Measurements from ENCODE around the gene LYST. TPM values are rescaled to one million over a fixed set of nuclear protein-coding genes. Genes with fewer than 3 reads are reported as not detected.

LYST gene
- total RNA-seq, 1 donor from 2014 or later = 16.4 TPM

GRCh38 chr1:235882816-235883215 lies 16.1 kb upstream of the LYST start:
- no peaks in the 10 kb centered on the region for H3K9me3 Mint-ChIP-seq (ENCODE audit: low read depth)
- H3K27ac Mint-ChIP-seq (ENCODE audit: unreplicated experiment) = no peak overlapping the region
- no peak for DNase-seq (ENCODE audit: low spot score)
- H3K4me3 Mint-ChIP-seq (ENCODE audit: unreplicated experiment) = no peak overlapping the region
- no peaks in the 10 kb centered on the region for H3K27me3 Mint-ChIP-seq (ENCODE audit: low read depth)
- peaks cover 14% of the 10 kb centered on the region for H3K4me1 Mint-ChIP-seq (ENCODE audit: low read depth)
- no peaks in the 10 kb centered on the region for H3K36me3 Mint-ChIP-seq (ENCODE audit: low read depth)
- TF ChIP-seq CTCF (IDR thresholded peaks at IDR 0.05) = no peak

GRCh38 chr1:235881930-235882700 lies 15.4 kb upstream of the LYST start:
- Mint-ChIP-seq H3K9me3 (ENCODE audit: low read depth) (no peaks in the 10 kb centered on the region), H3K4me3 (ENCODE audit: unreplicated experiment) (no peak overlapping the region), H3K4me1 (ENCODE audit: low read depth) (peaks cover 14% of the 10 kb centered on the region), H3K36me3 (ENCODE audit: low read depth) (no peaks in the 10 kb centered on the region), H3K27ac (ENCODE audit: unreplicated experiment) (no peak overlapping the region), H3K27me3 (ENCODE audit: low read depth) (no peaks in the 10 kb centered on the region)
- TF ChIP-seq CTCF (IDR thresholded peaks at IDR 0.05) = no peak
- no peak for DNase-seq (ENCODE audit: low spot score)

GRCh38 chr1:235878082-235878811 lies 11.5 kb upstream of the LYST start:
- Mint-ChIP-seq H3K27me3 (ENCODE audit: low read depth) (no peaks in the 10 kb centered on the region), H3K9me3 (ENCODE audit: low read depth) (no peaks in the 10 kb centered on the region)

GRCh38 chr1:235876402-235876841 lies 9.7 kb upstream of the LYST start:
- H3K4me3 Mint-ChIP-seq (ENCODE audit: unreplicated experiment) = no peak overlapping the region
- H3K9me3 Mint-ChIP-seq (ENCODE audit: low read depth) = no peaks in the 10 kb centered on the region
- H3K27ac Mint-ChIP-seq (ENCODE audit: unreplicated experiment) = no peak overlapping the region
- no peak for DNase-seq (ENCODE audit: low spot score)
- TF ChIP-seq CTCF (IDR thresholded peaks at IDR 0.05) = no peak
- peaks cover 4% of the 10 kb centered on the region for H3K4me1 Mint-ChIP-seq (ENCODE audit: low read depth)
- H3K27me3 Mint-ChIP-seq (ENCODE audit: low read depth) = no peaks in the 10 kb centered on the region
- H3K36me3 Mint-ChIP-seq (ENCODE audit: low read depth) = no peaks in the 10 kb centered on the region

More at GRCh38 chr1:235878082-235878811, 11.5 kb upstream of the LYST start:
- no peak overlapping the region for H3K4me3 Mint-ChIP-seq (ENCODE audit: unreplicated experiment)
- no peak for DNase-seq (ENCODE audit: low spot score)
- peaks cover 12% of the 10 kb centered on the region for H3K4me1 Mint-ChIP-seq (ENCODE audit: low read depth)
- TF ChIP-seq CTCF (IDR thresholded peaks at IDR 0.05) = no peak
- no peaks in the 10 kb centered on the region for H3K36me3 Mint-ChIP-seq (ENCODE audit: low read depth)
- H3K27ac Mint-ChIP-seq (ENCODE audit: unreplicated experiment) = no peak overlapping the region

GRCh38 chr1:235875036-235875597 lies 8.4 kb upstream of the LYST start:
- Mint-ChIP-seq H3K4me3 (ENCODE audit: unreplicated experiment) (no peak overlapping the region), H3K9me3 (ENCODE audit: low read depth) (no peaks in the 10 kb centered on the region), H3K27me3 (ENCODE audit: low read depth) (no peaks in the 10 kb centered on the region), H3K36me3 (ENCODE audit: low read depth) (no peaks in the 10 kb centered on the region), H3K4me1 (ENCODE audit: low read depth) (peaks cover 4% of the 10 kb centered on the region), H3K27ac (ENCODE audit: unreplicated experiment) (no peak overlapping the region)
- no peak for DNase-seq (ENCODE audit: low spot score)
- TF ChIP-seq CTCF (IDR thresholded peaks at IDR 0.05) = no peak
